NCI-H1694 treated with DMSO at 0.1 percent for 48 hours (cell line): ENCODE measurements around the gene FBXL17.

Experiments used
- DNase-seq: peaks from one replicate; lab custom pipeline; 2025; lab: John Stamatoyannopoulos, UW

Gene FBXL17

DNA sequence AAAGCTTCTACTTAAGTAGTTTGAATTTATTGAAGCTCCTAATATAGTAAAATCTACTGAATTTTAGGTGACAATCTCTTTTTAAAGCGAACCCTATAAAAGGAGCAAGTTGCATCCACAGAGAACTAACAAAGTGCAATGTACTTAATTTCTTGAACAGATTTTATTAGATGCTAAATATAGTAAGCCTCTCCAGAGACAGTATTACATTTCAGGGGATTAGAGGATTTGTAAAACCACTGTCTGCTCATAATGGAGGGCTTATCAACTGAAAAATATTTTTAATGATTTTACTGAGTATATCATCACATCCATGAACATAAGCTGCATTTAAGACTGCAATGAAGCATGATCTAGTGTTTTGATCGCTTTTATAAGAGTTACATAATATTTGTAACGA is 481.2 kb downstream of the FBXL17 start:
- no peak for DNase-seq

DNA sequence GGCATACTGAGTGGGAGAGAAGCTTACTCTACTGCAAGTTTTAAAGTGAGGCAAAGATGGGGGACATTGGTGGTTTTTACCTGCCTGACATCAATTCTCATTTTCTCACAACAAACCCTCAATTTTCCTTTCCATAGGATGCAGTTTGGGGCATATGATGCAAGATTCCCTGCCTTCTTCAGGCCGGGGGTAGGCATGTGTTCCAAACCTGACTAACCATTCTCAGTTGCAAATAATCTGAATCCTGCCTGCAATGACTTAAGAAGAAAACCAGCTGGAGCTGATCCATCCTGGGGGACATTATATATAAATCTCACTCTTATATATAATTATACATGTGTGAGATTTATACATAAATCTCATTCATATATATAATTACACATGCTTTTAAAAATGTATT is 487.5 kb downstream of the FBXL17 start:
- DNase-seq = no peak

DNA sequence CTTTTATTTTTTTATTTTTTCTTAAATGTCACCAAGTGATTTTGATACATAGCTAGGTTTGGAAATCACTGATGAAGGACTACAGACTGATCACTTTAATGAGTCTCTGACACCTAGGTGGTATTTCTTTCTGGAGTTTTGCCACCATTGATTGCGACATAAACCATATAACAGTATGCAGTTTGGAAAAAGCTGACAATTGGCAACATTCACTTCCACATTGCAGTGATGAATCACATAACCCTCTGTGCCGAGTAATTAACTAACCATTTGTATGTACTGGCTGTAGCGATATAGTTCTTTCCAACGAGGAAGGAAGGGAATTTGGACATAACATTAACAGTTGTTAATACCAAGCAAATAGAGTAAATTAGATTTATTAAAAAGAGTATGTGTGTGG is 488.3 kb downstream of the FBXL17 start:
- no peak for DNase-seq

DNA sequence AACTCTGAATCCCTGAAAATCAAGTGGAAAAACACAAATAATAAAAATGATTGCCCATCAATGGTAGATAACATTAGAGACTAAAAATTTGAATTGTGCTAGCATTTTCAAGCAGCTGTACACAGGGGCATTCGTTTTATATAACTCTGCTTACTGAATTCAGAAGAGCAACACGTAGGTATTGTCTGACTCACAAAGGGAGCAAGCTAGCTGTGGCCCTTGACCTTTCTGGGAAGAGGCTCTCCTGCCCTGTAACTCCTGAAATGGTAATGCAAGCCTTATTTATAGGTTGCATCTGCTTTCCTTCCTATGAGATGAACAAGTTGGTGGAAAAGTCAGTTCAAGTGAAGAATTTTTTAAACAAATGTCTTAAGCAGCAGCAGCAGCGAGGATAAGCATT is 492.5 kb downstream of the FBXL17 start:
- no peak for DNase-seq

GRCh38 chr5:107888541-107888940 is 493.4 kb downstream of the FBXL17 start:
- DNase-seq = no peak

- no peak for DNase-seq
Measured at GRCh38 chr5:107887166-107887943, 494.5 kb downstream of the FBXL17 start.

DNA sequence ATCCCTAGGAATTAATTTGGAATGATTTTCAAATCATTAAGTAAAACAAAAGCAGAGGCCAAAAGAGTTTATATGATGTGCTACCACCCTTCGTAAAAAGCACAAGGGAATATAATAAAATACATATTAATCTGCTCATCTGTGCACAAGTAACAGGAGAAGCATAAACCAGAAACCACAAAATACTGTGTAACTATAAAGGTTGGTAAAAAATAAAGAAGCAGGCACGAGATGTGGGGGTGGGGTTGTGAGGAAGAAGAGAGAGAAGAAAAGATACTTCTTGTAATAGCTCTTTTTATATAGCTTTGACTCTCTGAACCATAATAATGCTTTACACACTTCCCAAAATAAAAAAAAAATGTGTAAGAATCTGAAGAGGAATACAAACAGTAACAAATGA is 496.3 kb downstream of the FBXL17 start:
- DNase-seq = no peak

GRCh38 chr5:107884871-107885270 is 497.0 kb downstream of the FBXL17 start:
- DNase-seq = no peak

DNA sequence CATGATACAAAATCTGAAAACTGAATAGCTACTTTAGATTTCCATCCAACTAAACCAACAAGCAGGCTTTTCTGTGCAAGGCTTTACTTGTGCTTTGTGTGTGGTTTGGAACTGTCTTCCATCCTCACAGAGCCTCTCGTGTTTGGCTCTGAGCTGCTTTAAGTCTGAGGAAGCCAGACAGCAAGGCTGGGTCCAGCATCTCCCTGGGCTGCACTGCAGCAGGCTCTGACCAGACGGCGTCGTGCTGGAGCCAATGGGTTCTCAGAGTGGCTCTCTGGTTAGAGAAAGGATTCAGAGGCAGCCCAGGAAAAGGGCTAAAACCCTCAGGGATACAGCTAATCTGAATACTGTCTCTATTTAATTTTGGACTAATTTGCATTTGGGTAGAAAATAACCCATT is 503.2 kb downstream of the FBXL17 start:
- no peak for DNase-seq

GRCh38 chr5:107876906-107877305 is 505.0 kb downstream of the FBXL17 start:
- no peak for DNase-seq

GRCh38 chr5:107876261-107876660 is 505.6 kb downstream of the FBXL17 start:
- no peak for DNase-seq

GRCh38 chr5:107875833-107876232 is 506.1 kb downstream of the FBXL17 start:
- no peak for DNase-seq

DNA sequence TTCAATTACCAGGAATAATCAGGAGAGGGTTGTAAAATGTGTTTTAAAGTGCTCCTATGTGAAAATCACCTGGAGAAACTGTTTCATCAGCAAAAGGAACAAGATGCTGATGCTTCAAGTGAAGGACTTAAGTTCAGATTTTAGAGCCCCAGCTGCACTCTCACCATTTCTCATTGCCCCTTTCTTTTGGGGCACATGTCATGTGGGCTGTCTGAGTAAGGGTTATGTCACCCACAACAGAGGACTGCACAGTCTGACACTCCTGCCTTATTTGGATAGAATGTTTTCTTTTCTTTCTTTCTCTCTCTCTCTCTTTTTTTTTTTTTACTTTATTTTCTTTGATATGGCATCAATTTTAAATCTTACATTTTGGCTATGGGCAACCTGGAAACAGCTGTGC is 507.1 kb downstream of the FBXL17 start:
- DNase-seq = no peak

- DNase-seq = no peak
Measured at GRCh38 chr5:107873877-107874276, 508.0 kb downstream of the FBXL17 start.

- no peak for DNase-seq
Measured at GRCh38 chr5:107871023-107871422, 510.9 kb downstream of the FBXL17 start.

GRCh38 chr5:107869438-107870115 is 512.3 kb downstream of the FBXL17 start:
- DNase-seq = no peak

- DNase-seq = no peak
Measured at GRCh38 chr5:107868650-107869409, 513.1 kb downstream of the FBXL17 start.

DNA sequence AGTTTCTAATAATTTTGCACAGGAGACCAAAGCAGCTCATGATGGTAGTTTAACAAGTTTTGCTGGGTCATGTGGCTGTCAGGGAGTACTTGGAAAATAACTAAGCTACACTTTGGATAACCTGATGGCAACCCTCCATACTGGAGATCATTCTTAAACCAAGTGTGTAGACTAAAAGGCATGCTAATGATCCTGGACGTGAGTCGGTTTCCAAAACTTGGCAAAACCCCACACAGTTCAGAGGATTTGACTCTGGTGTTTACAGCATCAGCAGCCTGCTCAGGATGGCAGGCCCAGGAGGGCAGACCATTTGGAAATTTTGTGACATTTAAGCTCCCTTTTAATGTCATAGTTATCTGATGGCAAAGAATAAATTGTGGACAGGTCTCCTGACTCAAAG is 514.6 kb downstream of the FBXL17 start:
- no peak for DNase-seq

GRCh38 chr5:107864793-107865192 is 517.1 kb downstream of the FBXL17 start:
- DNase-seq = no peak

DNA sequence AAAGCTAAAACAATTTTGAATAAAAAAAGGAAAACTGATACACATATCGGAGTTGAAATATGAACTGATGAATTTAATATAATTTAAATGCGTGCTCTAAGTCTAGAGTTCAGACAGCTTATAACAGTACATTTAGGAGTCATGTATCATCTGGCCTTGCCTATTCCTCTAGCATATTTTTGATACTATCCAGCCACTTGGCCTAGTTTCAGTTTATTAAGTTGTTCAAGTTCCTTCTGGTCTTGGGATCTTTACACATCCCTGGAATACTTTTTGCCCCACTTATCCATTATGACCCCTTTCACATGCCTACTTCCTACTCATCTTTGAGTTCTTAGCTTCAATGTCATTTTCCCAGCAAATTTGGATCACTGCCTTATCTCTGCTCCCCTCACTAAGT is 518.8 kb downstream of the FBXL17 start:
- DNase-seq = no peak

DNA sequence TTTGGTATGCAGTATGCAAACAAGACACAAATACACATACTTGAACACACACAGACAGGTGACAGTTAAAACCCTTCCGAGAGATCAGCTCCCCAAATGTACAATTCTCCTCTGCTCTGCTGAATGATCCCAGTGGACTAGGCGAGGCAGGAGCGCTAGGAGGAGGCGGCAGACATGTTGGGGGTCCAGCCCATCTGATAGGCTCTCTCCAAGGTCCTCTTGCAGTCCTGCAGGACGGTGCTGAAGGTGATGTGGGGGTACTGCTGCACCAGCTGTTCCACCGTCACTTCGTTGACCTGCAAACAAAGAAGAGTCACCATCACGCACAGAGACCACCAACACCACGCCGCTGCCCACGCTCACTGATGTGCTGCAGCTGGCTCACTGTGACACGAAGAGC is 520.3 kb downstream of the FBXL17 start:
- no peak for DNase-seq

GRCh38 chr5:107860044-107860443 is 521.9 kb downstream of the FBXL17 start:
- DNase-seq = no peak

DNA sequence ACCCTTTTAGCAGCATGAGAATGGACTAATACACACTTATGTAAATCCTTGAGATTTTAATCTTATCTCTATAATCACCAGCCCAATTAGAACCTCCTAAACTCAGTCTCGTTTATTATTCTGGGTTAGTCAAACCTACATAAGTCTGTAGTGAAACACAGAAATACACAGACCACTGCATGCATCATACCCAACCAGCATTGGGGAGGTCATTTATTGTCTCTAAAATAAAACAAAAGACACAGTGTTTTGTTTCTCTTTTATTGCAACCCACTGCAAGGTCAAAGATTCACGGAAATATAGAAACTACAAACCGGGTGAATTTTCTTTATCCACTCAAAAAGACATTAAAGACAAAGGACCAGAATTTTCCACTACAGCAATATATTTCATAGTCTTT is 523.1 kb downstream of the FBXL17 start:
- DNase-seq = no peak
